GM12873 (cell line): Measurements from ENCODE around the gene CLK1.

Source experiments
- CTCF ChIP-seq: IDR thresholded peaks from 2 replicates; pipeline ENCODE4 v1.5.1; 2012; ENCODE audit warnings: low read depth, mild to moderate bottlenecking, moderate library complexity, low read length, control low read depth; ENCODE audit not compliant: insufficient read depth; ENCODE audit errors: missing control alignments

The CLK1 gene

GRCh38 chr2:200888704-200889625, 24.5 kb upstream of the CLK1 start, which contains the start of the genes NIF3L1 and PPIL3:
NIF3L1 (plus strand) TSS chr2:200889371; CDS start chr2:200891944, 2,573 bp downstream.
PPIL3 (minus strand) TSS chr2:200889077; CDS start chr2:200887615, 1,462 bp downstream.
- no peak for TF ChIP-seq CTCF

GRCh38 chr2:200878289-200878880, 13.9 kb upstream of the CLK1 start:
- no peak for TF ChIP-seq CTCF

- no peak for TF ChIP-seq CTCF
These were observed 13.0 kb upstream of the CLK1 start for GRCh38 chr2:200877443-200877842.

GRCh38 chr2:200873560-200873959, 9.1 kb upstream of the CLK1 start:
- TF ChIP-seq CTCF = no peak

GRCh38 chr2:200871151-200871550, 6.7 kb upstream of the CLK1 start:
- TF ChIP-seq CTCF = no peak

GRCh38 chr2:200869014-200869413, 4.6 kb upstream of the CLK1 start:
- no peak for TF ChIP-seq CTCF

- no peak for TF ChIP-seq CTCF
These were observed 679 bp downstream of the CLK1 start for GRCh38 chr2:200863782-200864175.
